ENCODE measurements around the gene FAM13A.

Gene FAM13A

GRCh38 chr4:89078300-89078699 lies 21.3 kb upstream of the FAM13A start:
- no peak for TF ChIP-seq CTCF (IDR thresholded peaks at IDR 0.05; ENCODE audit: control insufficient read depth, extremely low read depth, insufficient read depth)

GRCh38 chr4:89077761-89078160 lies 20.8 kb upstream of the FAM13A start:
- H3K4me3 ChIP-seq (ENCODE audit: low read depth, low read length) = no peak overlapping the region
- no peak for TF ChIP-seq CTCF (IDR thresholded peaks at IDR 0.05; ENCODE audit: control insufficient read depth, extremely low read depth, insufficient read depth)
- DNase-seq (ENCODE audit: low read depth) = no peak

More at GRCh38 chr4:89078300-89078699, 21.3 kb upstream of the FAM13A start:
- H3K4me3 ChIP-seq (ENCODE audit: low read depth, low read length) = no peak overlapping the region
- DNase-seq (ENCODE audit: low read depth) = no peak

- no peak for DNase-seq (ENCODE audit: low read depth)
- H3K4me3 ChIP-seq (ENCODE audit: low read depth, low read length) = no peak overlapping the region
- TF ChIP-seq CTCF (IDR thresholded peaks at IDR 0.05; ENCODE audit: control insufficient read depth, extremely low read depth, insufficient read depth) = no peak
Measured at GRCh38 chr4:89072921-89073320, 15.9 kb upstream of the FAM13A start.

GRCh38 chr4:89071311-89071710 lies 14.3 kb upstream of the FAM13A start:
- no peak for DNase-seq (ENCODE audit: low read depth)
- no peak for TF ChIP-seq CTCF (IDR thresholded peaks at IDR 0.05; ENCODE audit: control insufficient read depth, extremely low read depth, insufficient read depth)

GRCh38 chr4:89070041-89070440 lies 13.1 kb upstream of the FAM13A start:
- no peak overlapping the region for H3K4me3 ChIP-seq (ENCODE audit: low read depth, low read length)
- no peak for DNase-seq (ENCODE audit: low read depth)
- no peak for TF ChIP-seq CTCF (IDR thresholded peaks at IDR 0.05; ENCODE audit: control insufficient read depth, extremely low read depth, insufficient read depth)

More at GRCh38 chr4:89071311-89071710, 14.3 kb upstream of the FAM13A start:
- H3K4me3 ChIP-seq (ENCODE audit: low read depth, low read length) = no peak overlapping the region

- TF ChIP-seq CTCF (IDR thresholded peaks at IDR 0.05; ENCODE audit: control insufficient read depth, extremely low read depth, insufficient read depth) = no peak
- DNase-seq (ENCODE audit: low read depth) = no peak
- no peak overlapping the region for H3K4me3 ChIP-seq (ENCODE audit: low read depth, low read length)
Measured at GRCh38 chr4:89069481-89069880, 12.5 kb upstream of the FAM13A start.

GRCh38 chr4:89067417-89067816 lies 10.4 kb upstream of the FAM13A start:
- DNase-seq (ENCODE audit: low read depth) = no peak
- TF ChIP-seq CTCF (IDR thresholded peaks at IDR 0.05; ENCODE audit: control insufficient read depth, extremely low read depth, insufficient read depth) = no peak
- H3K4me3 ChIP-seq (ENCODE audit: low read depth, low read length) = no peak overlapping the region

All from LNCaP clone FGC (cell line).